ENCODE data around the gene ALDH1A3. TPM values are rescaled to one million over a fixed set of nuclear protein-coding genes. Genes with fewer than 3 reads are reported as not detected.

ALDH1A3 gene
- total and polyA plus RNA-seq, 2 donors (not counting 1 experiment from before 2014, with no cell fraction given) = 4.2 to 32.5 TPM

GRCh38 chr15:100914876-100915275, 35.2 kb downstream of the ALDH1A3 start:
- Histone ChIP-seq H3K9ac (ENCODE audit: insufficient read depth, low read length) (no peak overlapping the region), H3K4me2 (ENCODE audit: extremely low read depth, insufficient read depth, low read length) (no peak overlapping the region), H3K4me1 (ENCODE audit: control insufficient read depth, extremely low read depth, insufficient read depth, low read length) (no peaks in the 10 kb centered on the region), H2AFZ (ENCODE audit: low read length) (no peak overlapping the region), H4K20me1 (ENCODE audit: control insufficient read depth, extremely low read depth, insufficient read depth, low read length) (no peaks in the 10 kb centered on the region), H3K27ac (ENCODE audit: insufficient read depth, low read length) (no peak overlapping the region), H3K36me3 (ENCODE audit: control insufficient read depth, insufficient read depth, low read length) (no peaks in the 10 kb centered on the region), H3K4me3 (replicated peaks in 1 of 4; ENCODE audit: control extremely low read depth in 1 of 4, insufficient read depth in 1 of 4, low read depth in 3 of 4, low read length in 4 of 4) (no peak overlapping the region), H3K9me3 (ENCODE audit: control insufficient read depth, insufficient read depth, low read depth, low read length) (no peaks in the 10 kb centered on the region), H3K79me2 (ENCODE audit: control insufficient read depth, insufficient read depth, low read length) (no peaks in the 10 kb centered on the region), H3K27me3 (ENCODE audit: control insufficient read depth, insufficient read depth, low read length) (no peaks in the 10 kb centered on the region)
- peak in 1 of 2 donors; percentile 15 for DNase-seq (ENCODE audit: low read depth in 2 of 2)
- TF ChIP-seq EZH2 (IDR thresholded peaks at IDR 0.05; ENCODE audit: low read length, missing control alignments) = no peak
- TF ChIP-seq CTCF (conservative IDR thresholded peaks at IDR 0.05 in 1 of 2, IDR thresholded peaks at IDR 0.05 in 1 of 2; ENCODE audit: low read depth in 1 of 2, low read length in 2 of 2) = peak; percentile 21 to 38

GRCh38 chr15:100918034-100918689, 38.5 kb downstream of the ALDH1A3 start:
- Histone ChIP-seq H3K4me1 (ENCODE audit: control insufficient read depth, extremely low read depth, insufficient read depth, low read length) (no peaks in the 10 kb centered on the region), H3K9ac (ENCODE audit: insufficient read depth, low read length) (peak overlapping the region; percentile 65)

More at GRCh38 chr15:100918034-100918689, 38.5 kb downstream of the ALDH1A3 start:
- peak overlapping the region; percentile 44 to 82 (median 65) for H3K4me3 ChIP-seq (replicated peaks in 1 of 4; ENCODE audit: control extremely low read depth in 1 of 4, insufficient read depth in 1 of 4, low read depth in 3 of 4, low read length in 4 of 4)
- peak; percentile 65 to 69 for DNase-seq (ENCODE audit: low read depth in 2 of 2)
- H4K20me1 ChIP-seq (ENCODE audit: control insufficient read depth, extremely low read depth, insufficient read depth, low read length) = no peaks in the 10 kb centered on the region
- no peaks in the 10 kb centered on the region for H3K27me3 ChIP-seq (ENCODE audit: control insufficient read depth, insufficient read depth, low read length)
- peak; percentile 76 to 93 for TF ChIP-seq CTCF (conservative IDR thresholded peaks at IDR 0.05 in 1 of 2, IDR thresholded peaks at IDR 0.05 in 1 of 2; ENCODE audit: low read depth in 1 of 2, low read length in 2 of 2)
- TF ChIP-seq EZH2 (IDR thresholded peaks at IDR 0.05; ENCODE audit: low read length, missing control alignments) = no peak
- no peaks in the 10 kb centered on the region for H3K79me2 ChIP-seq (ENCODE audit: control insufficient read depth, insufficient read depth, low read length)
- H3K36me3 ChIP-seq (ENCODE audit: control insufficient read depth, insufficient read depth, low read length) = no peaks in the 10 kb centered on the region
- H3K9me3 ChIP-seq (ENCODE audit: control insufficient read depth, insufficient read depth, low read depth, low read length) = no peaks in the 10 kb centered on the region
- H3K4me2 ChIP-seq (ENCODE audit: extremely low read depth, insufficient read depth, low read length) = peak overlapping the region; percentile 96
- peak overlapping the region; percentile 50 for H3K27ac ChIP-seq (ENCODE audit: insufficient read depth, low read length)
- peak overlapping the region; percentile 51 for H2AFZ ChIP-seq (ENCODE audit: low read length)
